Adrenal gland (tissue), 12 donors: Measurements from ENCODE around the gene DISP2. TPM values are rescaled to one million over a fixed set of nuclear protein-coding genes. Genes with fewer than 3 reads are reported as not detected.

Experiments used
- DNase-seq, 7 donors: peaks; one replicate each; pipeline ENCODE4 v3.0.0-alpha.2; 2019 to 2020
- H3K27ac ChIP-seq, 5 donors: fragments of 200-600 bp; sonication (generic) in 4 of 5; 1 replicate in 3 of 5; 2 replicates in 2 of 5; pipeline versions ENCODE4 v1.5.1 to v1.8.0; 2016 to 2020; ENCODE audit warnings: mild to moderate bottlenecking in 1 of 5
- H3K27me3 ChIP-seq: fragments of 200-600 bp; 2 replicates; pipeline ENCODE4 v1.8.0; 2021
- H3K36me3 ChIP-seq, 2 donors: fragments of 200-600 bp; replicated peaks in 1 of 2; 1 replicate in 1 of 2; 2 replicates in 1 of 2; pipeline versions ENCODE4 v1.5.1 to v1.8.0; 2018 to 2022
- H3K4me1 ChIP-seq, 2 donors: fragments of 200-600 bp; replicated peaks in 1 of 2; 1 replicate in 1 of 2; 2 replicates in 1 of 2; pipeline versions ENCODE4 v1.5.1 to v1.8.0; 2018 to 2021
- H3K4me3 ChIP-seq, 4 donors: fragments of 200-600 bp; sonication (generic) in 3 of 4; one replicate each; pipeline ENCODE4 v1.5.1; 2016 to 2018
- H3K9me3 ChIP-seq, 3 donors: fragments of 200-600 bp; sonication (generic) in 1 of 3; replicated peaks in 1 of 3; 1 replicate in 2 of 3; 2 replicates in 1 of 3; pipeline versions ENCODE4 v1.5.1 to v1.8.0; 2016 to 2021
- CTCF ChIP-seq, 6 experiments: fragments of 450-650 bp in 4 of 6; fragments of 200-600 bp in 2 of 6; sonication (generic) in 1 of 6; IDR thresholded peaks; 1 replicate in 5 of 6; 2 replicates in 1 of 6; pipeline versions ENCODE4 v1.5.1 to v1.8.0; 2016 to 2021; ENCODE audit warnings: antibody characterized with exemption in 6 of 6, mild to moderate bottlenecking in 2 of 6, moderate library complexity in 1 of 6
- POLR2A ChIP-seq, 2 donors: fragments of 450-650 bp; IDR thresholded peaks; one replicate each; pipeline ENCODE4 v1.6.1; 2017; ENCODE audit warnings: antibody characterized with exemption in 2 of 2, mild to moderate bottlenecking in 2 of 2, moderate library complexity in 1 of 2
- WGBS, 4 donors: extraction: QIAGEN DNeasy Blood & Tissue Kit in 2 of 4; methylation state at CpG; one replicate each; pipeline versions ENCODE4 v1.1.5 to v1.1.7; 2013 to 2017; 5-methylcytosine and 5-hydroxymethylcytosine counted together
- intact Hi-C, 2 donors: fragments of 100-400 bp; cut with DNase I; formaldehyde crosslinking; loops; one replicate each; pipeline versions ENCODE4 v1.14.1 to v1.15.0; 2022 to 2023
- polyA plus RNA-seq, 3 donors: library from polyadenylated mRNA; stranded (reverse); fragments of 200-250 nt in 2 of 3; fragments of 350-450 nt in 1 of 3; fragmentation: Illumina TruSeq in 1 of 3; extraction: RNeasy Lipid Tissue Mini Kit (QIAGEN cat#74804) in 1 of 3; gene quantifications; one replicate each; pipeline ENCODE4 v1.2.3, GENCODE V29; 2013 to 2014
- total RNA-seq, 9 donors: library from RNA; depleted of rRNA in 4 of 9; stranded (reverse); fragments of >200 nt in 4 of 9; fragments of 120-200 nt in 1 of 9; fragmentation: NEBNext Ultra II Directional in 1 of 9; extraction: Animal tissue kit (Norgen Biotek cat#: 25700) in 1 of 9; gene quantifications; one replicate each; pipeline versions ENCODE4 v1.1.0 to v1.2.4, GENCODE V29; 2013 to 2023
- donor health status: healthy with polysubstance abuse.
- donor health status: Bipolar disorder and iron deficiency.
- donor health status: DM: yes; HTN: yes; CAD: no.
- donor health status: DM: no; HTN: no; CAD: no.
- donor health status: DM: no; HTN: no; CAD: no.
- donor health status: DM: yes; HTN: yes; CAD: no.

The DISP2 gene
- total and polyA plus RNA-seq, 12 donors: 0.36 to 19.4 (median 1.2) TPM; not detected in 1

GRCh38 chr15:40328751-40329150 lies 29.3 kb upstream of the DISP2 start:
- H3K36me3 ChIP-seq: no peaks in the 10 kb centered on the region
- DNase-seq: no peak
- H3K9me3 ChIP-seq: no peaks in the 10 kb centered on the region
- intact Hi-C loops: no loop called here
- H3K4me1 ChIP-seq: peaks cover 0 to 39% of the 10 kb centered on the region in 2 donors
- H3K27me3 ChIP-seq: no peaks in the 10 kb centered on the region
- WGBS, 4 donors: 50 to 65% (median 62%) methylated on average over 5 of the region's 5 CpGs
- H3K4me3 ChIP-seq: no peak overlapping the region
- TF ChIP-seq POLR2A (IDR thresholded peaks at IDR 0.05): no peak
- no peak for TF ChIP-seq CTCF (IDR thresholded peaks at IDR 0.05)
- no peak overlapping the region for H3K27ac ChIP-seq

- no peak for DNase-seq
- Histone ChIP-seq H3K36me3 (no peaks in the 10 kb centered on the region), H3K9me3 (no peaks in the 10 kb centered on the region), H3K27ac (peak overlapping the region in 2 of 5 donors; percentile 68 to 74), H3K4me3 (no peak overlapping the region), H3K4me1 (peaks cover 0 to 43% of the 10 kb centered on the region in 2 donors), H3K27me3 (no peaks in the 10 kb centered on the region)
- intact Hi-C loops: no loop called here
- 82 to 91% (median 86%) methylated on average over 7 of the region's 7 CpGs for WGBS, 4 donors
- TF ChIP-seq CTCF (IDR thresholded peaks at IDR 0.05) (no peak), POLR2A (IDR thresholded peaks at IDR 0.05) (no peak)
Measured at GRCh38 chr15:40329804-40330203, 28.2 kb upstream of the DISP2 start.

GRCh38 chr15:40330368-40330836 lies 27.6 kb upstream of the DISP2 start:
- TF ChIP-seq POLR2A (IDR thresholded peaks at IDR 0.05) (no peak), CTCF (IDR thresholded peaks at IDR 0.05) (no peak)
- peak in 4 of 7 donors; percentile 58 to 92 (median 66) for DNase-seq
- no peaks in the 10 kb centered on the region for H3K9me3 ChIP-seq
- H3K36me3 ChIP-seq: no peaks in the 10 kb centered on the region
- intact Hi-C loops: no loop called here
- peaks cover 0 to 39% of the 10 kb centered on the region in 2 donors for H3K4me1 ChIP-seq
- H3K27ac ChIP-seq: peak overlapping the region in 2 of 5 donors; percentile 68 to 74
- no peaks in the 10 kb centered on the region for H3K27me3 ChIP-seq
- 53 to 66% (median 63%) methylated on average over 4 to 5 of the region's 5 CpGs for WGBS, 4 donors
- no peak overlapping the region for H3K4me3 ChIP-seq

- 86 to 93% (median 91%) methylated on average over 7 of the region's 7 CpGs for WGBS, 4 donors
- Histone ChIP-seq H3K4me3 (no peak overlapping the region), H3K27ac (peak overlapping the region in 2 of 5 donors; percentile 68 to 74), H3K9me3 (no peaks in the 10 kb centered on the region), H3K36me3 (no peaks in the 10 kb centered on the region), H3K4me1 (peaks cover 0 to 33% of the 10 kb centered on the region in 2 donors), H3K27me3 (no peaks in the 10 kb centered on the region)
- DNase-seq: no peak
- intact Hi-C loops: no loop called here
- no peak for TF ChIP-seq POLR2A (IDR thresholded peaks at IDR 0.05)
- TF ChIP-seq CTCF (IDR thresholded peaks at IDR 0.05): no peak
Measured at GRCh38 chr15:40331026-40331425, 27.0 kb upstream of the DISP2 start.
